ENCODE data around the gene GEMIN4. TPM values are rescaled to one million over a fixed set of nuclear protein-coding genes. Genes with fewer than 3 reads are reported as not detected.
A peak's percentile ranks its signal among the peaks of the same experiment; 100 is the strongest.

Gene GEMIN4
- polyA plus RNA-seq, 1 experiment: 9.3 TPM

DNA sequence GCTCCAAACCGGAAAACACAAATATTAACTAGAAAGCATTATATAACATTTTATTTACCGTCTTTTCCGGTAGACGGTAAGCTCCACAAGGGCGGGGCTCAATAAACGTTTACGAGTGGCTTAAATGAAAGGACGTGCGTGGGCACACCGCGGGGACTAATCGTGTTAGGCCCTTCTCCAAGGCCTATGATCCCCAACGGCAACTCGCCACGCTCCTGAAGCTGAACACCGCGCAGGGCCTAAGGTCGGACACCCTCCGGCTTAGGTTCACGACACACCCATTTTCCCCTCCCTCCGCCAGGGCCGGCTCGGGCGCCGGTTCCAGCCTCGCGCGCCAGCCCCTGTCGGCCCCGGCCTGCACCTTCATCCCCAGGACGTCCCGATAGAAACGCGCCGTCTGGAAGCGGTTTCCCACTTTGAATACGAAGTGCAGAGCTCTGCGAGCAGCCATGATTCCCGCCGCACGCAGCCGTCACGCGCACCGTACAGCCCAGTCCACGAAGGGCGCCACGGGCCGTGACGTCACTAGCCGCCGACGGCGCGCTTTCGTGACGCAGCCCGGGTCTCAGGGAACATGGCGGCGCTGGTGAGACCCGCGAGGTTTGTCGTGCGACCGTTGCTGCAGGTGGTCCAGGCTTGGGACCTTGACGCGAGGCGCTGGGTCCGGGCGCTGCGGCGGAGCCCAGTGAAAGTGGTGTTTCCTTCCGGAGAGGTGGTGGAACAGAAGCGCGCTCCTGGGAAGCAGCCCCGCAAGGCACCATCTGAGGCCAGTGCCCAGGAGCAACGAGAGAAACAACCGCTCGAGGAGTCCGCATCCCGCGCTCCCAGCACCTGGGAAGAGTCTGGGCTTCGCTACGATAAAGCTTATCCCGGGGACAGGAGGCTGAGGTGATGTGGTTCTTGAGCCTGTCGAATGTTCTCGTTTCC, 30.0 kb upstream of the GEMIN4 start, which contains the start of the genes GLOD4 and MRM3:
Gene GLOD4, minus strand, starts transcription at position 476 of the 927 bp plus-strand sequence. Its CDS starts 25 bp downstream, at position 451.
Gene MRM3, plus strand, starts transcription at position 549 of the 927 bp plus-strand sequence. Its CDS starts 26 bp downstream, at position 575.
- H3K27me3 ChIP-seq (ENCODE audit: control insufficient read depth, insufficient read depth, low read length): no peaks in the 10 kb centered on the region
- peak; percentile 57 for DNase-seq (ENCODE audit: low read depth, low spot score)
- no peaks in the 10 kb centered on the region; the same call in 1 of the 2 replicates for H3K9me3 ChIP-seq (ENCODE audit: control insufficient read depth, insufficient read depth, low read length)
- peak within 1 kb of the TSS; percentile 94 for H3K4me3 ChIP-seq (ENCODE audit: low read depth, low read length)
- ChIA-PET POLR2A (interaction anchor here (0.8 to 1.8 kb wide), 4 partner anchors 29 to 199 kb away, joined by 3 to 4 read pairs (median 4); partner anchors contain the start of genes GEMIN4 and NXN), CTCF (interaction anchor here (0.7 to 2.9 kb wide), 6 partner anchors 12 to 217 kb away, joined by 3 to 24 read pairs (median 4); partner anchors contain the start of gene TIMM22)
- peak within 1 kb of the TSS; percentile 69 for H3K27ac ChIP-seq (ENCODE audit: low read depth, low read length)
- TF ChIP-seq, protein P1, sequence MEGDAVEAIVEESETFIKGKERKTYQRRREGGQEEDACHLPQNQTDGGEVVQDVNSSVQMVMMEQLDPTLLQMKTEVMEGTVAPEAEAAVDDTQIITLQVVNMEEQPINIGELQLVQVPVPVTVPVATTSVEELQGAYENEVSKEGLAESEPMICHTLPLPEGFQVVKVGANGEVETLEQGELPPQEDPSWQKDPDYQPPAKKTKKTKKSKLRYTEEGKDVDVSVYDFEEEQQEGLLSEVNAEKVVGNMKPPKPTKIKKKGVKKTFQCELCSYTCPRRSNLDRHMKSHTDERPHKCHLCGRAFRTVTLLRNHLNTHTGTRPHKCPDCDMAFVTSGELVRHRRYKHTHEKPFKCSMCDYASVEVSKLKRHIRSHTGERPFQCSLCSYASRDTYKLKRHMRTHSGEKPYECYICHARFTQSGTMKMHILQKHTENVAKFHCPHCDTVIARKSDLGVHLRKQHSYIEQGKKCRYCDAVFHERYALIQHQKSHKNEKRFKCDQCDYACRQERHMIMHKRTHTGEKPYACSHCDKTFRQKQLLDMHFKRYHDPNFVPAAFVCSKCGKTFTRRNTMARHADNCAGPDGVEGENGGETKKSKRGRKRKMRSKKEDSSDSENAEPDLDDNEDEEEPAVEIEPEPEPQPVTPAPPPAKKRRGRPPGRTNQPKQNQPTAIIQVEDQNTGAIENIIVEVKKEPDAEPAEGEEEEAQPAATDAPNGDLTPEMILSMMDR (IDR thresholded peaks at IDR 0.05; ENCODE audit: low read depth, low read length): no peak; the same call in 1 of the 2 replicates

DNA sequence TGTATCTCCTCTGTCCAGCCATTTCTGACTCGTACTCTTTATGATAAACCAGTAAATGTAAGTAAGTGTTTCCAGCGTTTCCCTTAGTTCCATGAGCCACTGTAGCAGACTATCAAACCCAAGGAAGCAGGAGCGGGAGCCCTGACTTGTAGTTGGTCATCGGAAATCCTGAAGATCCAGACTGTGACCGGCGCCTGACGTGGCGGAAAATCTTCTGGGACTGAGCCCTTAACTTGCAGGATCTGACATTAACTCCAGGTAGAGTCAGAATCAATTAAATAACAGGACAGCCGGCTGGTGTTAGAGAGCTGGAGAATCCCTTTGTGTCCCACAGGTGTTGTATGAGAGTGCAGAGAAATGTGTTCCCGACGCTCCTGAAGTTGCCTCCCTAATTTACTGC, 26.0 kb upstream of the GEMIN4 start:
- ChIA-PET POLR2A (no interaction called here), CTCF (interaction anchor here (1.0 kb wide), 2 partner anchors 203 kb away, joined by 3 to 4 read pairs; no protein-coding TSS in a partner anchor)
- no peaks in the 10 kb centered on the region; the same call in 1 of the 2 replicates for H3K9me3 ChIP-seq (ENCODE audit: control insufficient read depth, insufficient read depth, low read length)
- DNase-seq (ENCODE audit: low read depth, low spot score): no peak
- H3K4me3 ChIP-seq (ENCODE audit: low read depth, low read length): no peak overlapping the region
- no peak overlapping the region for H3K27ac ChIP-seq (ENCODE audit: low read depth, low read length)
- TF ChIP-seq, protein P1 (IDR thresholded peaks at IDR 0.05; ENCODE audit: low read depth, low read length): no peak
- no peaks in the 10 kb centered on the region for H3K27me3 ChIP-seq (ENCODE audit: control insufficient read depth, insufficient read depth, low read length)

DNA sequence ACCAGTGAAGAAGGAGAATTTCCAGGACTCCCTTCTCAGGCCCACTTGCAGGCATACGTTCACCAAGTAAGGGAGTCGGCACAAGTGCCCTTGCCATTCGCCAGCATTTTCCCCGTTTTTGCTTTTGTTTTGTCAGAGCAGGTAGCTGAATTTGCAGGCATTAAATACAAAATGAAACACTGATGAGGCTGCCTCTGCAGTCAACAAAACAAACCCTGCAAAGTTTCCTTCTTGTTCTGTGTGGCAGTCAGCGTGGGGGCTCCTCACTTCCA, 22.2 kb upstream of the GEMIN4 start:
- Histone ChIP-seq H3K27me3 (ENCODE audit: control insufficient read depth, insufficient read depth, low read length) (no peaks in the 10 kb centered on the region), H3K4me3 (ENCODE audit: low read depth, low read length) (no peak overlapping the region), H3K27ac (ENCODE audit: low read depth, low read length) (no peak overlapping the region), H3K9me3 (ENCODE audit: control insufficient read depth, insufficient read depth, low read length) (no peaks in the 10 kb centered on the region)
- POLR2A ChIA-PET: no interaction called here
- TF ChIP-seq, protein P1 (IDR thresholded peaks at IDR 0.05; ENCODE audit: low read depth, low read length): no peak
- DNase-seq (ENCODE audit: low read depth, low spot score): no peak
- CTCF ChIA-PET: interaction anchor here (0.9 kb wide), 1 partner anchor 225 kb away, joined by 5 read pairs; no protein-coding TSS in a partner anchor

DNA sequence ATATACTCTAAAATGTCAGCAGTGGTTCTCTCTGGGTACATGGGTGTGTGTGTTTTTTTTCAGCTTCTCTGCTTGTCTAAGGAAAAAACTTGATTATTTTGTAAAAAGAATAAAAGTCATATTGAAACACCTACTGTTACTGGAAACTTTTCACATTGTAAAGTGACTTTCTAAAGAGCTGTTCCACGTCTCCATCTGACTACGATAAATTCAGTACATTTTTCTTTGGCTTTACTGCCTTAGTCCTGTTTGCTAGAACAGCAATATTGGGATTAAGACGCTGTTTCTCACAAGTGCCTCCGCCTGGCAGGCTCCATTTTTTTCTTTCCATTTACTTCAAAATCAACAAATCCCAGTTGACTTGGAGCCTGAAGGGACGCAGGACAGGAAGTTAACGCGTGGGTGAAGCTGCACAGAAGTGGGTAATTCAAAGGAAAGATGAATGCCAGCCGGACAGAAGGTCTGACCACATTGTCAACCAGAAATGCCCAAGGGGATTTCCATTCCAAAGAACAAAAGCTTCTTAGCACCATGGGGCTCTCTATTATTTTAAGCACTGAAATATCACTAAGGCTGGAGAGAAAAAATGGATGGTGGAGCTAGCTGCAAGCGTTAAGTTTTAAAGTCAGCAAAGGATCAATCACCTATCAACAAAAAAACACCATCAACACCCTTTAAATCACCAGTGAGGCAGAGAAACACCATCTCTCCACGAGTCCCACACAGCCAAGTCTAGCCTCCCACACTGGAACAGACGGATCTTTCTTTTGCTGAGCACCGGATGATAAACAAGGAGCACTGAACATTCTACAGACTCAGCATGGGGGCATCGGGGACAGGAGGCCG, 21.6 kb upstream of the GEMIN4 start:
- TF ChIP-seq, protein P1 (IDR thresholded peaks at IDR 0.05; ENCODE audit: low read depth, low read length): no peak
- no peaks in the 10 kb centered on the region for H3K9me3 ChIP-seq (ENCODE audit: control insufficient read depth, insufficient read depth, low read length)
- no peak overlapping the region for H3K27ac ChIP-seq (ENCODE audit: low read depth, low read length)
- ChIA-PET CTCF (interaction anchor here (0.6 to 0.9 kb wide), 2 partner anchors 137 to 225 kb away, joined by 3 to 5 read pairs; no protein-coding TSS in a partner anchor), POLR2A (no interaction called here)
- DNase-seq (ENCODE audit: low read depth, low spot score): no peak
- H3K27me3 ChIP-seq (ENCODE audit: control insufficient read depth, insufficient read depth, low read length): no peaks in the 10 kb centered on the region
- H3K4me3 ChIP-seq (ENCODE audit: low read depth, low read length): no peak overlapping the region

Data from AG04450 (cell line).